ENCODE results near the gene CACNA1B.

CACNA1B gene

GRCh38 chr9:138040446-138041430 is 163.2 kb downstream of the CACNA1B start:
- no peak for DNase-seq (ENCODE audit: low spot score)

DNA sequence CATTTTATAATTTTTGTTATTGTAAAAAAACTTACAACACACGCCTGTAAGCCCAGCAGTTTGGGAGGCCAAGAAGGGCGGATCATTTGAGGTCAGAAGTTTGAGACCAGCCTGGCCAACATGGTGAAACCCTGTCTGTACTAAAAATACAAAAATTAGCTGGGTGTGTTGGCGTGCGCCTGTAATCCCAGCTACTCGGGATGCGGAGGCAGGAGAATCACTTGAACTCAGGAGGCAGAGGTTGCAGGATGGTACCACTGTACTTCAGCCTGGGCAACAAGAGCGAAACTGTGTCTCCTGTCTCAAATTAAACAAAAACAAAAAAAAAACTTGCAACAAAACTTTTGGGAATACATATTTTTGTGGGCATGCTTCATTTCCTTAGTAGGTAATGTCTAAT is 164.6 kb downstream of the CACNA1B start:
- DNase-seq (ENCODE audit: low spot score) = no peak

DNA sequence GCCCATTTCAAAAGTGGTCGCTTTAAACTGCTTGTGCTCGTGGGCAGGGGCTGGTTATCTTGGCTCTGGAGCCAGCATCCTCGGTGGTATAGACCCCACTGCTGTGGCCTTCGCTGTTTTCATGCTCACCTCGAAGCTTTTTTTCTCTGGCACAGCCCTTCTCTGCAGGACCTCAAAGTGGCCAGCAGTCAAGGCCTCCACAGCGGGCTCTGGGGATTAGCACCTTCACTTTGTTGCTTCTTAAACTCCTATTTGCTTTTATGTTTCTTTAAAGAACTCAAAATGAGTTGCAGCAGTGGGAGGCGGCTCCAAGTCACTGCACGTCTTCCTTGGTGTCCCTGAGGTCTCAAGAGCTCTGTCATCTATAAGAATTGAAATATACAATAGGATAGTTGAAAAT is 165.1 kb downstream of the CACNA1B start:
- DNase-seq (ENCODE audit: low spot score) = no peak

DNA sequence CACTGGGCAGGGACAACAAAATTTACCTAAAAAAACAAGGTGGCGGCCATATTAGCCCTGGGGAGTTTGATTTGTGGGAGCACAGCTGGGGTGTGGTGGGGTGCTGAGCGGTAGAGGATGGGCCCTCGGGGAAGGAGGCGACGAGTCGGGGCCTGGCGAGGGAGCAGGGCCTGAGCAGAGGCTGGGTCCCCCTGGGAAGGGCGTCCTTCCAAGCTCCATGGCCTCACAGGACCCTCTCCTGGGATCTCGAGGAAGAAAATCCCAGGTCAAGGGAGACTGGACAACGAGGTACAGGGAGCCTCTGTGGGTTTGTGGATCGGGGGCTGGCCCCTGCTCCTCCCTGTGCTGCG is 165.5 kb downstream of the CACNA1B start:
- no peak for DNase-seq (ENCODE audit: low spot score)

DNA sequence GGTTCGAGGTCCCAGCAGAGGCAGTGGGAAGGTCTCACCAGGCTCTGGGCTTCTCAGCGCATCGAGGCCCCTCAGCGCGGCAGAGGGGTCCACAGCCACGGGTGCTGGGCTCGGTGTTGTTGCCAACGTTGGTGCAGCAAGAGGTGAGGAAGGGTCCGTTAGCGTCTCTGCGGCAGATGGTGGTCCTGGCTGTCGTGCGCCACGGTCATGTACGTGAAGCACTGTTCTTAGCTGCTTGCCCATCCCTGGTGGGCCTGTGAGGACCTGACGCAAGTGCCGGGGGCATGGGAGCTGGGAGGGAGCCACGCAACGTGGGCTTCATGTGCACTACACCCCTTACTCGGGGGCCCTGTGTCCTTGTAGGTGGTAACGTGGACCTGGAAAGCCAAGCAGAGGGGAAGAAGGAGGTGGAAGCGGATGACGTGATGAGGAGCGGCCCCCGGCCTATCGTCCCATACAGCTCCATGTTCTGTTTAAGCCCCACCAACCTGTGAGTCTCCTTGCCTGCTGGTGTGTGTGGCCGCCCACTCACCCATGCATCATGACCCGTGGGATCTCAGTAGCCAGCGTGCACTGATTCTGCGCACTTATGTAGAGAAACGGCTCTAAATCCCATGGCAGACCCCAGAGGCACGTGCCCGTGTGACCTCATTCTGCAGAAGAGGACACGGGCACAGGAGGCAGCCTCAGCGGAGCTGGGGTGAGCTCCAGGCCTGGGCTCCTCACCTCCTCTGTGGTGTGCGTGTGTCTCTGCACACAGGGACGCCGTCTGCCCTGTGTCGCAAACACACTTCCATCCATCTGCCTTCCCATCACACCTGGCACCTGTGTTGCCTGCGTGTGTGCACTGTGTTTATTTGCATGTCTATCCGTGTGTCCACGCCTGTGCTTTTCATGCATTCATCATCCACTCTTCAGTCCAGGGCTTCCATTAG is 166.1 kb downstream of the CACNA1B start:
- DNase-seq (ENCODE audit: low spot score) = no peak

DNA sequence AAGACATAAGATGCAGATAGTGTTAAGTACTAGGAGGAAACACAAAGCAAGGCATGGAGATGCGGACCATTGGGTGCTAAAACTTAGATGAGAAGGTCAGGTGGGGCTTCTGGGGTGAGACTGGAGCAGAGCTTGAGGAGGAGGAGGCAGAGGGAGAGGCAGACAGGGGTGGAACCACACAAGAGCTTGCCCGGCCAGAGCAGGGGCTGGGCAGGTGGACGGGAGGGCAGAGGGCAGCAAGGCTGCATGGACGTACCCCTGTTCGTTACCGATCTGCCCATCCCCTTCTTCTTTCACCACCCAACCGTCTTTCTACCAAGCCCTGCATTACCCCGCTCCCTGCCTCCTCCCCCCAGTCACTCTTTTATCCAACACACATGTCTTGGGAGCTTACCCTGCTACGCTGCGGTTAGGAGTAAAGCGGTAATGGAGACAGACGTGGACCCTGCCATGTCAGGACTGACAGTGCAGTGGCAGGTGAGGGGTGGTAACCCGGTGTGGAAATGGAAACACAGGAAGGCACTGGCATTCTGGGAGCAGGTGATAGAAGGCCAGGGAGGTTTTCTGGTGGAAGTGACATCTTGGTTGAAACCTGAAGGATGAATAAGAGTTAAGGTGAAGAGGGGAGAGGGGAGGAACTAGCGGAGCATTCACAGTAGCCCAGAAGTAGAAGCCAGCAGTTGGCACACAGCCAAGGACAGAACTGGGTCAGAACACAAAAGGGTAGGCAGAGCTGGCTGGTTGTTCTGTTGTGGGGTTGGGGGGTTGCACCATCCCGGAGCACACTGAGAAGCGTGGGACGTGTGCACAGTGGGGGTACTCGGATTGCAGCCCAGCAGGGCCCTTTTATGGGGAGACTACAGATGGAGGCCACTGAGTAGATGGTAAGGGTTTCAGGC is 167.2 kb downstream of the CACNA1B start:
- no peak for DNase-seq (ENCODE audit: low spot score)

- no peak for DNase-seq (ENCODE audit: low spot score)
Observed at GRCh38 chr9:138045541-138046490, 168.2 kb downstream of the CACNA1B start.

DNA sequence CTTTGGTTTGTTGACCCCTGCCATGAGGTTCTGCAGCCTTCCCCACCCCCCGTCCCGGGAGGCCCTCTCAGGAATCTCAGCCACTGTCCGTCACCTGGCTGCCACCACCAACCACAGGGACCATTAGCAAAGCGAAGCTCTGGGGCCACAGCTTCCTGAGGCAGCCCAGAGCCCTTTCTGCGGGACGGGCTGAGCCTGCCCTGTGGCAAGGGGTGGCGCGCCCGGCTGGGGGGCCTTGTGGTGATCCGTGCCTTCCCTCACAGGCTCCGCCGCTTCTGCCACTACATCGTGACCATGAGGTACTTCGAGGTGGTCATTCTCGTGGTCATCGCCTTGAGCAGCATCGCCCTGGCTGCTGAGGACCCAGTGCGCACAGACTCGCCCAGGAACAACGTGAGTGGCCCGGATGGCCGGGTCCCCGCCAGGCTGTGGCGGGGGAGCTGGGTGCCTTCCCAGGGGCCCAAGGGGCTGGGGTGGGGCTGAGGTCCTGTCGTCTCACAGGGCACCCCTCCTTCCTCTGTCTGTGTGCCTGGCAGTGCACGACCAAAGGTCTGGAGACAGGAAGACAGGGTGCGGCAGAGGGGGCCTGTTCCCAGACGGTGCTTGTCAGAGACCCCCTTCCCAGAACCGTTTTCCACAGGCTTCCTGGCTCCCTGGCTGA is 169.2 kb downstream of the CACNA1B start:
- no peak for DNase-seq (ENCODE audit: low spot score)

DNA sequence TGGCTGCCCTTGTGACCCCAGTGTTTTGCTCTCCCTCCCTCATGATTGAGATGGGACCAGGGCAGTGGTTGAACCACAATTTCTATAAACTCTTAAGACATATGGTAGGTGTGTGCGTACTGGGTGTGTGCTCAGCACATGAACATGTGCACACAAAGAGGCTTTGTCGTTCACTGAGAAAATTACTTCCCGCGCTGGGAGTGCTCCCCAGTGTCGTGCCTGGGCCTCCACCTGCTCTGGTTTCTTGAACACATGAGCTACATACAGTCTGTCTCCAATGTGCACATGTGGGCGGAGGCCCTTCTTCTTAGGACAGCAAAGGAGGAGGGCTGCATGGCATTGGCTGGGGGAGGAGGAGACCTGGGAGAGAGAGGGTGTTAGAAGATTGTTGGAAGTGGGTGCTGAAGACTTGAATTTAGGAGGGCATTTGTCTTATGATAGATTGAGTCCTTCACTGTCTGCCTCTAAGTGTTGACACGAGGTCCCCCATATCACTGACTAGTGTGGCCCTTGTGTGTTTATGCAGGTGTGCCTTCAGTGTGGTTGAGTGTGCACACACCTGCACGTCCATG is 170.0 kb downstream of the CACNA1B start:
- DNase-seq (ENCODE audit: low spot score) = no peak

GRCh38 chr9:138048184-138048583 is 170.6 kb downstream of the CACNA1B start:
- DNase-seq (ENCODE audit: low spot score) = no peak

GRCh38 chr9:138049085-138049778 is 171.7 kb downstream of the CACNA1B start:
- DNase-seq (ENCODE audit: low spot score) = no peak

DNA sequence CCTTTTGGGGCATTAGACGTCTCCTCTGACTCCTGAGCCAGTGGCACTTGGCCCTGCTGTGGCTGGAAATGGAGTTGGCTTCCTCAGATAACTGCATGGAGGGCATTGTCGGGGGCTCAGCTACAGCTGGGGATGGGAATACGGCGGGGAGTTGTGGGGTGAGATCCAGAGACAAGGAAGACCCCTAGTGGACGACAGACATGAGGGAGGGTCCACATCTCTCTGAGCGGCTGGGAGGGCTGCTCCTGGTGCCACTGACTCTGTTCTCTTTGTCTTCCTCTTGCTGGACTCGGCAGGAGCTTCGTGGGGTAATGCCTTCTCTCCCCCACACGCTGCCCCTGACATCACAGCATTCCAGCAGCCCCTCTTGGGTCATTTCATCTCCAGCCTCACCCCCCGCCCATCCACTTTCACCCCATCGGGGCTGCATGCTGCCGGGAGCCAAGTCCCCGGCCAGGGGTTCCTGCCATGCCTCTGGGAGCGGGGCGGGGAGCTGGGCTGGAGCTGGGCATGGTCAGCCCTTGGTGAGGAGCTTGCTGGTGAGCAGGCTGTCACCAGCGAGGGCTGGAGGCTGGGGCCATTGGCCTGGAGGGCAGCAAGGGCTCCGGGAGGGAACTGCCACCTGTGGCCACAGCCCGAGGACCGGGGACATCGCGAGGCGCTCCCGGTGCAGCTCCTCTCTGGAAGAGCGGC is 172.3 kb downstream of the CACNA1B start:
- no peak for DNase-seq (ENCODE audit: low spot score)

DNA sequence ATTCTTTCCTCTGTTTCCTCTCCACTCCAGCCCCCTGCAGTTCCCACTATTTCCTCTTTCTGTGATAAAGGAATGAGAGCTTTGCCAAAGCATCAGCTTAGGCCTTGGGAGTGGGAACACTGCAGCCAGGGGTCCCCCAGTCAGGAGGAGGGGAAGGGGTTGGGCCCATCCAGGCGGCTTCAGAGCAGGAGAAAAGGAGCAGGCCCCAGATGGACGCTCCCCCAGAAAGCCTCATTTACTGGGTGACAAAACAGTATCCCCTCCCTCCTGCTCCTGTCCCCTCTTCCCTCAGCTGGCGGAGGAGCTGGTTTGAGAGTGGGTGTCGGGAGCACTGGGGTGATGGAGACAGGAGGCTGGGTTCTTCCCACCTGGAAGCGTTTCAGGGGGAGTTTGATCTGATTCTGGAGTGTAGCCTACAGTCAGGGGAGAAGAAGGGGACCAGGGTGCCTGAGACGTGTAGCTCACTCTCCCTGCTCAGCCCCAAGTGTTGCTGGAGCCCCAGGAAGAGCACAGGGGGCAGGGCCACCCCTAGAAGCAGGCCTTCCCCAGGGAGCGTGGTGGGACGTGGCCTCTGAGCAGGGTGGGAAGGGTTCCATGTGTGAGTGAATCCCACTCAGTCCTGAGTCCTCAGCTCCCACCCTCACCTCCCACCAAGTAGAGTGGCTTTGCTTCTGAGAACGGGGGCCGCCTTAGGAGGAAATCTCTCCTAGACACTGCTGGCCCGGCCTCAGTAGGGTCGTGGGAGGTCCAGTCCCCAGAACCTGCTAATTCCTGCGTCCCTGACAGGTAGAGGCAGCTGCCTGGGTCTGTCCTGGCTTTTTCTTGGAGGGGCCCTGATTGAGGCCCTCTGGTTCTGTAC is 173.1 kb downstream of the CACNA1B start:
- DNase-seq (ENCODE audit: low spot score) = no peak

- no peak for DNase-seq (ENCODE audit: low spot score)
Observed at GRCh38 chr9:138051586-138052321, 174.2 kb downstream of the CACNA1B start.

DNA sequence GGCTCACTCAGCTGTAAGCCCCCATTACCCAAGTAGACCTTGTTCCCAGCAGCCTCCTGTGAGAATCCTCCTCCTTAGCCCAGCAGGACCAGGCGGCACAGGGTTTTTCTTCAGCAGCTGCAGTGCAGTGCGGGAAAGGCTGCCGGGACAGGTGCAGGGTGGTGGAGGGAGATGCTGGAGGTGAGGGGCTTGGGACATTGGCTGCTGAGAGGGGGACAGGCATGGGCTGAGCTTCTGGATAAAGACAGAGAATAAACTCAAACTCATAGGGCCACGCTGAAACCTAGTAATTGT is 174.7 kb downstream of the CACNA1B start:
- DNase-seq (ENCODE audit: low spot score) = no peak

GRCh38 chr9:138052635-138053320 is 175.2 kb downstream of the CACNA1B start:
- no peak for DNase-seq (ENCODE audit: low spot score)

All from SW480 (cell line).